Liver (tissue), 3 donors: ENCODE results near the gene NUP35.
"Not testable (repeated sequence)": the region's sequence is repeated elsewhere in the genome, so short reads cannot be mapped to it uniquely, and the experiment has no call there.

Experiments used
- CTCF ChIP-seq: fragments of 150-350 bp; IDR thresholded peaks from 2 replicates; pipeline ENCODE4 v1.5.1; 2017; ENCODE audit warnings: improper control_type of control experiment, low read depth, low read length; ENCODE audit not compliant: missing input control
- EGR1 ChIP-seq, 2 donors: IDR thresholded peaks; 2 replicates each; pipeline ENCODE4 v1.6.1; 2016 to 2018; ENCODE audit warnings: antibody characterized with exemption in 2 of 2, low read depth in 2 of 2
- GABPA ChIP-seq, 2 donors: IDR thresholded peaks in 1 of 2; conservative IDR thresholded peaks in 1 of 2; 2 replicates each; pipeline ENCODE4 v1.6.1; 2016; ENCODE audit warnings: antibody characterized with exemption in 2 of 2, mild to moderate bottlenecking in 1 of 2, moderate library complexity in 1 of 2
- HNF4A ChIP-seq, 2 donors: conservative IDR thresholded peaks; 2 replicates each; pipeline ENCODE4 v1.6.1; 2016; ENCODE audit warnings: antibody characterized with exemption in 2 of 2, mild to moderate bottlenecking in 2 of 2
- RAD21 ChIP-seq, 2 donors: IDR thresholded peaks; 2 replicates each; pipeline ENCODE4 v1.6.1; 2016; ENCODE audit warnings: antibody characterized with exemption in 2 of 2, mild to moderate bottlenecking in 2 of 2
- TAF1 ChIP-seq: conservative IDR thresholded peaks from 2 replicates; pipeline ENCODE4 v1.6.1; 2016; ENCODE audit warnings: antibody characterized with exemption, mild to moderate bottlenecking
- ZBTB33 ChIP-seq: IDR thresholded peaks from 2 replicates; pipeline ENCODE4 v1.6.1; 2016; ENCODE audit warnings: antibody characterized with exemption
- donor health status: healthy.
- donor health status: healthy.

- TF ChIP-seq CTCF; ZBTB33; GABPA (IDR thresholded peaks at IDR 0.05 in 1 of 2, conservative IDR thresholded peaks at IDR 0.05 in 1 of 2); TAF1; RAD21 (IDR thresholded peaks at IDR 0.05); EGR1 (IDR thresholded peaks at IDR 0.05; ENCODE audit: low read depth in 2 of 2); HNF4A (conservative IDR thresholded peaks at IDR 0.05): not testable (repeated sequence)
Observed at GRCh38 chr2:183152280-183152679, 28.0 kb downstream of the NUP35 start.
